Liver (tissue), 9 donors: ENCODE results near the gene C1QTNF1. TPM values are rescaled to one million over a fixed set of nuclear protein-coding genes. Genes with fewer than 3 reads are reported as not detected.

Experiments used
- DNase-seq: peaks from one replicate; pipeline ENCODE4 v3.0.0-alpha.2; 2017; ENCODE audit warnings: low spot score
- H3K27ac ChIP-seq, 2 donors: one replicate each; pipeline ENCODE4 v1.7.0; 2013; ENCODE audit warnings: inconsistent platforms in 2 of 2, low read length in 2 of 2, control low read depth in 1 of 2, low read depth in 1 of 2, mild to moderate bottlenecking in 1 of 2
- H3K27me3 ChIP-seq, 4 donors: one replicate each; pipeline versions ENCODE4 v1.6.1 to v1.7.0; 2013; ENCODE audit warnings: low read length in 3 of 4, inconsistent platforms in 1 of 4, mild to moderate bottlenecking in 1 of 4, moderate library complexity in 1 of 4; ENCODE audit not compliant: control insufficient read depth in 4 of 4, insufficient read depth in 4 of 4
- H3K36me3 ChIP-seq, 4 donors: one replicate each; pipeline versions ENCODE4 v1.6.1 to v1.7.0; 2013; ENCODE audit warnings: low read length in 3 of 4, mild to moderate bottlenecking in 3 of 4, low read depth in 1 of 4, moderate library complexity in 1 of 4; ENCODE audit not compliant: control insufficient read depth in 4 of 4, insufficient read depth in 3 of 4
- H3K4me1 ChIP-seq, 4 donors: one replicate each; pipeline versions ENCODE4 v1.6.1 to v1.7.0; 2013; ENCODE audit warnings: low read length in 3 of 4, mild to moderate bottlenecking in 3 of 4, moderate library complexity in 1 of 4; ENCODE audit not compliant: control insufficient read depth in 4 of 4, insufficient read depth in 4 of 4
- H3K4me3 ChIP-seq, 3 donors: one replicate each; pipeline versions ENCODE4 v1.6.1 to v1.7.0; 2013; ENCODE audit warnings: low read length in 3 of 3, control low read depth in 1 of 3, low read depth in 1 of 3, mild to moderate bottlenecking in 1 of 3
- H3K9ac ChIP-seq, 2 donors: one replicate each; pipeline ENCODE4 v1.7.0; 2013; ENCODE audit warnings: low read length in 2 of 2, mild to moderate bottlenecking in 2 of 2, moderate library complexity in 2 of 2, control low read depth in 1 of 2, low read depth in 1 of 2
- H3K9me3 ChIP-seq, 4 donors: one replicate each; pipeline versions ENCODE4 v1.6.1 to v1.7.0; 2013; ENCODE audit warnings: low read length in 3 of 4; ENCODE audit not compliant: control insufficient read depth in 4 of 4
- ATF3 ChIP-seq: IDR thresholded peaks from 2 replicates; pipeline ENCODE4 v1.6.1; 2016; ENCODE audit warnings: antibody characterized with exemption
- CTCF ChIP-seq: fragments of 150-350 bp; IDR thresholded peaks from 2 replicates; pipeline ENCODE4 v1.5.1; 2017; ENCODE audit warnings: improper control_type of control experiment, low read depth, low read length; ENCODE audit not compliant: missing input control
- EGR1 ChIP-seq, 2 donors: IDR thresholded peaks; 2 replicates each; pipeline ENCODE4 v1.6.1; 2016 to 2018; ENCODE audit warnings: antibody characterized with exemption in 2 of 2, low read depth in 2 of 2
- FOXA1 ChIP-seq: IDR thresholded peaks from 2 replicates; pipeline ENCODE4 v1.6.1; 2016; ENCODE audit warnings: antibody characterized with exemption
- FOXA2 ChIP-seq: IDR thresholded peaks from 2 replicates; pipeline ENCODE4 v1.6.1; 2016; ENCODE audit warnings: antibody characterized with exemption
- GABPA ChIP-seq, 2 donors: IDR thresholded peaks in 1 of 2; conservative IDR thresholded peaks in 1 of 2; 2 replicates each; pipeline ENCODE4 v1.6.1; 2016; ENCODE audit warnings: antibody characterized with exemption in 2 of 2, mild to moderate bottlenecking in 1 of 2, moderate library complexity in 1 of 2
- HNF4A ChIP-seq, 2 donors: conservative IDR thresholded peaks; 2 replicates each; pipeline ENCODE4 v1.6.1; 2016; ENCODE audit warnings: antibody characterized with exemption in 2 of 2, mild to moderate bottlenecking in 2 of 2
- HNF4G ChIP-seq: IDR thresholded peaks from 2 replicates; pipeline ENCODE4 v1.6.1; 2016; ENCODE audit warnings: antibody characterized with exemption
- JUND ChIP-seq, 2 donors: IDR thresholded peaks; 2 replicates each; pipeline ENCODE4 v1.6.1; 2016; ENCODE audit warnings: antibody characterized with exemption in 2 of 2
- MAX ChIP-seq: IDR thresholded peaks from 2 replicates; pipeline ENCODE4 v1.6.1; 2016; ENCODE audit warnings: antibody characterized with exemption
- NR2F2 ChIP-seq: IDR thresholded peaks from 2 replicates; pipeline ENCODE4 v1.6.1; 2016; ENCODE audit warnings: antibody characterized with exemption
- RAD21 ChIP-seq, 2 donors: IDR thresholded peaks; 2 replicates each; pipeline ENCODE4 v1.6.1; 2016; ENCODE audit warnings: antibody characterized with exemption in 2 of 2, mild to moderate bottlenecking in 2 of 2
- REST ChIP-seq: IDR thresholded peaks from 2 replicates; pipeline ENCODE4 v1.6.1; 2016; ENCODE audit warnings: antibody characterized with exemption, mild to moderate bottlenecking
- RXRA ChIP-seq, 2 donors: IDR thresholded peaks; 2 replicates each; pipeline ENCODE4 v1.6.1; 2017 to 2018; ENCODE audit warnings: antibody characterized with exemption in 2 of 2, mild to moderate bottlenecking in 1 of 2
- SP1 ChIP-seq: IDR thresholded peaks from 2 replicates; pipeline ENCODE4 v1.6.1; 2018; ENCODE audit warnings: antibody characterized with exemption, mild to moderate bottlenecking
- TAF1 ChIP-seq: conservative IDR thresholded peaks from 2 replicates; pipeline ENCODE4 v1.6.1; 2016; ENCODE audit warnings: antibody characterized with exemption, mild to moderate bottlenecking
- YY1 ChIP-seq: IDR thresholded peaks from 2 replicates; pipeline ENCODE4 v1.6.1; 2016; ENCODE audit warnings: antibody characterized with exemption, mild to moderate bottlenecking
- ZBTB33 ChIP-seq: IDR thresholded peaks from 2 replicates; pipeline ENCODE4 v1.6.1; 2016; ENCODE audit warnings: antibody characterized with exemption
- WGBS: extraction: QIAGEN DNeasy Blood & Tissue Kit; methylation state at CpG from one replicate; pipeline ENCODE4 v1.1.7; 2013; 5-methylcytosine and 5-hydroxymethylcytosine counted together
- polyA plus RNA-seq, 2 donors: library from polyadenylated mRNA; stranded (reverse) in 1 of 2; unstranded in 1 of 2; fragments of 200-250 nt in 1 of 2; fragments of >200 nt in 1 of 2; fragmentation: Nextera tagmentation in 1 of 2; extraction: Ambion mirVana in 1 of 2; gene quantifications; one replicate each; pipeline versions ENCODE4 v1.2.1 to v1.2.3, GENCODE V29; 2013 to 2015
- total RNA-seq, 2 donors: library from RNA; depleted of rRNA; stranded (reverse); fragments of >200 nt; gene quantifications; one replicate each; pipeline ENCODE4 v1.2.3, GENCODE V29; 2014
- donor health status: healthy.
- donor health status: healthy.
- donor health status: healthy.
- donor health status: healthy.
- donor health status: healthy.

The C1QTNF1 gene
- total and polyA plus RNA-seq, 4 donors, result 0.56 to 54.6 (median 16.1) TPM

GRCh38 chr17:79078476-79079190 is 54.7 kb downstream of the C1QTNF1 start:
- H3K4me3 ChIP-seq, result no peak overlapping the region
- 82% methylated on average over 21 of the region's 21 CpGs for WGBS
- H3K27ac ChIP-seq, result no peak overlapping the region
- H3K9me3 ChIP-seq, result no peaks in the 10 kb centered on the region
- peaks cover 0 to 34% (median 15%) of the 10 kb centered on the region in 4 donors for H3K36me3 ChIP-seq
- no peak for DNase-seq
- no peaks in the 10 kb centered on the region for H3K27me3 ChIP-seq
- peaks cover 5 to 12% (median 7%) of the 10 kb centered on the region in 4 donors for H3K4me1 ChIP-seq
- H3K9ac ChIP-seq, result no peak overlapping the region
- TF ChIP-seq FOXA1 (no peak), JUND (IDR thresholded peaks at IDR 0.05) (no peak), HNF4G (no peak), NR2F2 (no peak), RAD21 (IDR thresholded peaks at IDR 0.05) (no peak), REST (no peak), GABPA (IDR thresholded peaks at IDR 0.05 in 1 of 2, conservative IDR thresholded peaks at IDR 0.05 in 1 of 2) (no peak), CTCF (no peak), MAX (no peak), ATF3 (no peak), FOXA2 (no peak), EGR1 (IDR thresholded peaks at IDR 0.05; ENCODE audit: low read depth in 2 of 2) (no peak), TAF1 (no peak), HNF4A (conservative IDR thresholded peaks at IDR 0.05) (no peak), YY1 (no peak), ZBTB33 (no peak), RXRA (IDR thresholded peaks at IDR 0.05) (no peak), SP1 (no peak)
